OCI-M2 (cell line): ENCODE measurements around the gene WDR45B.
"Not testable (repeated sequence)": the region's sequence is repeated elsewhere in the genome, so short reads cannot be mapped to it uniquely, and the experiment has no call there.

Experiments used
- DNase-seq: peaks from one replicate; lab custom pipeline; 2025; ENCODE audit not compliant: unreplicated experiment; lab: John Stamatoyannopoulos, UW

Gene WDR45B

DNA sequence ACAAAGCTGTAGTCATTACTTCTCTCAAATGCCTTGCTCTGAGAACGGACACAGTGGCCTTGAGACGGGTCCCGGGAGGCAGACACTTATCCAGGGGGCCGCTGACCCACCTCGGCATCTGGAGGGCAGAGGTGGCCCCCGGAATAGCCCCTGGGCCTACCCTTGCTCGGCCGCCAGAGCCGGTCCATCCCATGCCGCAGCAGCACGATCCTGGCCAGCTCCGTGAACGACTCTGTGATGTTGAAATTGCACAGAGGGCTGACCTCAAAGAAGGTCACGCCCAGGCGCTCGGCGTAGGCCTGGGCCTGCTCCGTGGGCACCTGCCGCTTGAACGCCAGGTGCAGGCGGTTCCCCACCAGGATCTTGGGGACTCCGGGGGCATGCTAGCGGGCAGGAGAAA, 10.1 kb upstream of the WDR45B start:
- no peak for DNase-seq

DNA sequence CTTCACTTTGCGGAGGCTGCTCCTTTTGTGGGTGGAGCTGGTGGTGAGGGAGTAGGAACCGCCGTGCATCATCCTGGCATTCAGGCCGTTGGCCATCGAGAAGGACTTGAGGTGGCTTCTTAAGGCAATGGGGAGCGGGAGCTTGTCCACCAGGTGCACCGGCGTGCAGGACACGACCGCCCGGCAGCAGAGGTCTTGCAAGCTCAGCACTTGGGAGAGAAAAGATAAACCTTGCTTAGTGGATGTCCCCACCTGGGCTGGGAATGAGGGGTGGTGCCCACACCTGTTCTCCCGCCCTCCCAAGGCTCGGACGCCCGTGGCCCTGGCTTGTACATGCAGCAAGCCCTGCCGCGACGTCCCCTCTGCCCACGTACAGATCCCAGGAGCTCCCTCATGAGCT, 9.7 kb upstream of the WDR45B start:
- no peak for DNase-seq

DNA sequence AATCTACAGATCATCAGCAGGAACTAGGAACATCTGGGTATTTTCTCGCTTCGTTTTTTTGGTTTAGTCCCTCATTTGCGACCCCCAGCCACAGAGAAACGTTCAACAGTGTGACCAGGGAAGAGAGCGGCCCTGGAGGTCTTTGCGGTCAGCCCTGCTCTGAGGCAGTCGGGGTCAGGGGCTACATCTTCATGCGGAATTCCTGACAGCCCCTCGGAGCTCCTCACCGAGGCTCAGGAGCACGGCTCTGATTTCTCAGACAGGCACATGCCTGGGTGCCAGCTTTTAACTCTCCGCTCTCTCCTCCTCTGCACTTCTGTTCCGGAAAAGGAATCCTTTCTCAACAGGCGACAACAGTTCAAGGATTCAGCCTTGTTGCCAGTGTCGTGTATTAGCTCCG, 8.0 kb upstream of the WDR45B start:
- no peak for DNase-seq

DNA sequence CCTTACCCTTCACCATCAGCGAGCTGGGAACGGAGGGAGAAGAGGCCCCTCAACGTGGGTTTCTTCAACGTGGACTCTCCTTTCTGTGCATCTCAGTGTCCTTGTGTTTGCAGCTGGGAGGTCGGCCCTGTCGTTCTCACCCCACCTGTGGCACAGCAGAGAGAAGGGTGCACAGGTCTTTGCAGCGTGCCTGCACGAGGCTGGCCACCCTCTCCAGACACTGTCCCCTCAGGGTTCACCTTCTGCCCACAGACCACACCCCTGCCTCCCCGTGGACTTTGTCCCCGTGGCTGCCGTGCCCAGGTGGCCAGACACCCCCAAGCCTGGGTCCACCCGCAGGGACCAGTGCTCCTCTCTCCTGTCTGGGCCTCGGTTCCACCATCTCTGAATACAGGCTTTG, 7.3 kb upstream of the WDR45B start:
- no peak for DNase-seq

DNA sequence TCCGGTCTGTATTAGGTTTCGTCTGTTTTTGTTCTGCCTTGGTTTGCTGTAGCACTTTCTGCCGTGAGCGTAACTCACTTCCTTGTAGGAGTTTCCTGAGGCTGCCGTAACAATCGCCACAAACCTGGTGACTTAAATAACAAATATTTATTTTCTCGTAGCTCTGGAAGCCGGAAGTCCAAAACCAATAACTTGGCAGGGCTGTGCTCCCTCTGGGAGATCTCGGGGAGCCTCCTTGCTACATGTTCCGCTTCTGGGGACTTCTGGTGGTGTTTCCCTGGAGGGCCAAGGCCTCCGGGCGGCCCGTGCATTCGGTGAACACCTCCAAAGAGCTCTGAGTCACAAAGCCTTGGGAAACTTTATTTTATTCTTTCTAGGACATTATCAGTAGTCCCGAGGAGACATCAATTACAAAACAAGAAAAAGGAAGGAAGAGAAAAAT, 6.8 kb upstream of the WDR45B start:
- DNase-seq: no peak

DNA sequence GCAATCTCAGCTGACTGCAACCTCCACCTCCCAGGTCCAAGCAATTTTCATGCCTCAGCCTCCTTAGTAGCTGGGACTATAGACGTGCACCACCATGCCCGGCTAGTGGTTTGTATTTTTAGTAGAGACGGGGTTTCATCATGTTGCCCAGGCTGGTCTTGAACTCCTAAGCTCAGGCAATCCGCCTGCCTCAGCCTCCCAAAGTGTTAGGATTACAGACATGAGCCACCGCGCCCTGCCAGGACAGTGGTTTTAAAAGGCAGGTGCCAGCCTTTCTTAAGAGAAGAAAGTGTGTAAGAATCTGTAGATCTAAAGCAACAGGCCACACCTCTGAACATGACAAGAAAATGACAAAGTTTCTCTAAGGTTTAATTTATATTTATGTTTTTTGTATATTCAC, 6.4 kb upstream of the WDR45B start:
- not testable (repeated sequence) for DNase-seq

DNA sequence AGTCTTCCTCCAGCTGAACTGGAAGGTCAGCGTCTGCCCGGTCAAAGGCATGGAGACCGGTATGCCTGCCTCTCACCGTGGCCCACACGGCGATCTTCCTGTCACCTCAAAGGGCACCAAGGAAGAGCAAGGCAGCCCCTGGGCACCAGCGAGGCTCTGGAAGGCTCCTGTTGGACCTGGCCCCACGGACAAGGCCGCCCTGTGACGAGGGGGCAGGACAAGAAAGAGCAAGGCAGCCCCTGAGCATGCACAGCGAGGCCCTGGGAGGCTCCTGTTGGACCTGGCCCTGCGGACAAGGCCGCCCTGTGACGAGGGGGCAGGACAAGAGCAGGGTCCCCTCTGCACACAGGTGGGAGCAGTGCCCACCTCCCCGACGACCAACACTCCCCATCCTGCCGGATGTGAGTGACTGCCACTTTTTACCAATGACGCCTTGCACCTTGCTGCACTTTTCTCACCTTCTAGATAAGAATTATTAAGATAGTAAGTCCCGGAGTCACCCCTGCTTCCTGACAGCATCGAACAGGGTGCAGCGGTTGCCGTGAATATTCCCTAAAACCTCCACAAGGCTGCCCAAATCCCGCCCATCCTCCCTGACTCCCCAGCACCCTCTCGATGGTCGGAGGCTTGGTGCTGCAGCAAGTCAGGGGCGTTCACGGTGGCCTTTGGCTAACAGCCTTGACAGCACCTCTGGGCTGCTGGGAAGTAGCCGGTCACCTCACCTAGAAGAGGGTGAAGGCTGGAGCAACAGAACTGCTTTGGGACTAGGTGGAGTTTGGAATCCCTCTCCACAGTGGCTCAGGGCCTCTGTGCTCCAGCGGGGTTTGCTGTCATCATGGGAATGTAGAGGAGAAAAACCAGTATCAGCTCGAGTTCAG, 5.6 kb upstream of the WDR45B start:
- no peak for DNase-seq

DNA sequence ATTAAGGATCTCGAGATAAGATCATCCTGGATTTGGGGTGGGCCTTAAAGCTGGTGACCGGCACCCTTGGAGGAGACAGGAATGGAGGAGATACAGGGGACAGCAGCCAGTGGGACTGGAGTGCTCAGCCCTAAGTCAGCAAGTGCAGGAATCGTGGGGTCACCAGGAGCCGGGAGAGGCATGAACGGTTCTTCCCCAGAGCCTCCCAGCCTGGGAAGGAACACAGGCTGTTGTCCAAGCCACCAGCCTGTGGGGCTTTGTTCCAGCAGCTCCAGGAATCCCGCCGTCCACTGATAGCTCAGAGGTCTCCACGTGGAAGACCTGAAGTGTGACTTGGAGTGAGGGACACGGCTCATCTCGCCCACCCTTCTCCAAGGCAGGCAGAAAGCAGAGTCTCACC, 2.5 kb upstream of the WDR45B start:
- DNase-seq: no peak

DNA sequence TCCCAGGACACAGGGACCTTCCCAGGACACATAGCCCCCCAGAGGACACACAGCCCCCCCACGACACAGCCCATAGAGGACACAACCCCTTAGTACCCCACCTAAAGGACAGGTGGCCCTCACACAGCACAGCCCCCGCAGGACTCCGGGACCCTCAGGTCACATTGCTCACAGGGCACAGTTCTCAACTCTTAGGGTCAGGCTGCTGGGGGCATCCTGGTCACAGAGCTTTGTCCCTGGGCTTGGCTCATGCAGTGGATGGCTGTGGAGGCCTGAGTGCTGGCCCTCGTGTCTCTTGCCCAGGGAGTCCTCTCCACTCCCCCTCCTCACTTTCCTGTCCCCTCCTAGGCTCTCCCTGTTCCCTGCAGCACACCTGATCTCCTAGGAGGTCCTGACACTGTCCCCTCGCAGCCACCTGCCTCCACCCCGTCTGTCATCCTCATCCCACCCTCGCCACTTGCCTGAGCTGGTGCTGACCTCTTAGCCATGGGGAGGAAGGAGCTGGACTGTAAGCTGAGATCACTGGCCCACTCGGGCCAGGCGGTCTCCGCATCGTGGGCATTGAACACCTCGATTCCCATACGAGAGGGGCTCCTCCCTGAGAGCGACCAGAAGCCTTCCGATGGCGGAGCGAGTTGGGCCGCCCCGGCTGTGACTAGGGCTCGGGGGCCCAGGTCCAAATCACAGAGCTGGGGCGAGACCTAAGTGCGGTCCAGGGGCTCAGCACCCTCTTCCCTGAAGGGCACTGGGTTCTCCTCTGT, 1.4 kb upstream of the WDR45B start:
- no peak for DNase-seq

DNA sequence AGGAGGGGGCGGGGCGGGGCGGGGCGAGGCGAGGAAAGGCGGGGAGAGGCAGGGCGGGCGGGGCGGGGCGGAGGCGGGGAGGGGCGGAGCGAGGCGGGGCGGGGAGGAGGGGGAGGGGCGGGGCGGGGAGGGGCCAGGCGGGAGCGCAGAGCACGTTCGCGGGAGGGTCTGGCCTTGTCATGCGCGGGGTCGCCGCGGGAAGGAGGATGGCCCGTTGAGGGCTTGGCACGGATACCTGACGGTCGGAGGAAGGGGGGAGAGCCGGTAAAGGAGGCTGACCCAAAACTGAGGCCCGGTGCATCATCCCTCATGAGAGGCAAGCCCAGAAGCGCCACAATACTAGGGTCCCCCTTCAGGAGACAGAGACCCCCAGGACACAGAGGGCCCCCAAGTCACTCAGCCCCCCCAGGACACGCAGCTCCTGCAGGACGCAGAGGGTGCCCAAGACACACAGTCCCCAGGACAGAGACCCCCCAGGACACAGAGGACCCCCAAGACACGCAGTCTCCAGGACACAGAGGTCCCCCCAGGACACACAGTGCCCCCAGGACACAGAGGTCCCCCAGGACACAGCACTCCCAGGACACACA, 593 bp upstream of the WDR45B start:
- DNase-seq: no peak

DNA sequence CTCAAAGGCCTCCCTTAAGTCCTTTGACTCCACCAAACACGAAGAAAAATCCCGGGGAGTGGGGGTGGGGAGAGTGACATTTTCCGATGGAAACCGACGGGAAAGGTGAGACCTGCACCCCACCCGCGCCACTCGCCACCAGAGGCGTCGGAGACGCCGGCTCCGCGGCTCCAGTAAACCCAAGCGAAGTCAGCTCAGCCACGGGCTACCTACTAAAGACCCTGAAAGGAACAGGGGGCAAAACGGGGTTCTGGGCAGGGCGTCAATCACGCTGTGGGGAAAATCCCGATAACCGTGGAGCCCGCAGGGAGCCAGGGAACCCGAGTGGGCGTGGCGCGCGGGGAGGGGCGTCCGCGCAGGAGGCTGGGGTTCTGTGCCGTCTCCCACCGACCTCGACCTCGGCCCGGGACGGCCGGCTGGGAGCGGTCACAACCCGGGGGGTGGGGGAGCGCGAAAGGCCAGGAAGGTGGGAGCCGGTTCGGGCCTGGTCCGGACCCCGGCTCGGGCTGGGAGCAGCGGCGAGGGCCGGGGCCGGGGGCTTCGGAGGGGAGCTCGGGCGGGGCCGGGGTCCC, 565 bp downstream of the WDR45B start:
- no peak for DNase-seq

DNA sequence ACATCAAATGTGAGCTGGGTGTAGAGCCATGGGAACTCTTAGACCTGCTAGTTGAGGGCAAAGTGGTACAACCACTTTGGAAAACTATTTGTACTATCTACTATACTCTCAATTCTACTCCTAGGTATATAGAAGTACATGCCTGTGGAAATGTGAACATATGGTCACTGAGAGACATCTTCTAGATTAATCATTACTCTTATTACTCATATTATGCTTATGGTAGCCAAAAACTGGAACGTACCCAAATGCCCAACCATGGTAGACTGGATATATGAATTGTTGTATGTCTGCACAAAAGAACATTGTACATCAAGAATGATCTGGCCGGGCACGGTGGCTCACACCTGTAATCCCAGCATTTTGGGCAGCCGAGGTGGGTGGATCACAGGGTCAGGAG, 2.7 kb downstream of the WDR45B start:
- DNase-seq: no peak

DNA sequence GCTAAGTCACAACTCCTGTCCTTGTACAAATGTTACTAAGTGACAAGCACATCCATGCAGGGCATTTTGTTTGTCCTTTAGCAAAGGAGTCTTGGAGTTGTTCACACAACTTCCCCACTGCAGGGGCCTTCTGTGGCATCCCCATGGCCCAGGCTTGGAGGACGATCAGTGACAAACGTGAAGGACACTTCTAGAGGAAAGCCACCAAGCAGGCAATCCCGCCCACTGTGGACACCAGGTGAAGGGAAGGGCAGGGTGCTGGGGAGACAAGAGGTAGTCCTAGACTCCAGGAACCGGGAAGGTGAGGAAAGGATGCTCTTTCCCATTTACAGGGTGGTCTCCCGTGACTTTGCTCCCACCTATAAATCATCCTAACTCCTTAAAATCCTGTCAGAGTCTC, 4.1 kb downstream of the WDR45B start:
- DNase-seq: no peak

DNA sequence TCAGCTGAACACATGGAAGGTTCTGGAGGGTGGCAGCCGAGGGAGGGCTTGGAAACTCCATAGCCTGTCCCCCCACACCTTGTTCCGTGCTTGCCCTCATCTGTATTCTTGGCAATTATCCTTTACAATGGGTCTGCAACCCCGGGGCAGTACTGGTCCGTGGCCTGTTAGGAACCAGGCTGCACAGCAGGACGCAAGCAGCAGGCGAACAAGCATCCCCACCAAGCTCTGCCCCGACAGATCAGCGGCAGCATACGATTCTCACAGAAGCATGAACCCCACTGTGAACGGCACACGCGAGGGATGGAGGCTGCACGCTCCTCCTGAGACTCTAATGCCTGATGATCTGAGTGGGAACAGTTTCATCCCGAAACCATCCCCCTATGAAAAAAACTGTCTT, 6.2 kb downstream of the WDR45B start:
- DNase-seq: no peak

DNA sequence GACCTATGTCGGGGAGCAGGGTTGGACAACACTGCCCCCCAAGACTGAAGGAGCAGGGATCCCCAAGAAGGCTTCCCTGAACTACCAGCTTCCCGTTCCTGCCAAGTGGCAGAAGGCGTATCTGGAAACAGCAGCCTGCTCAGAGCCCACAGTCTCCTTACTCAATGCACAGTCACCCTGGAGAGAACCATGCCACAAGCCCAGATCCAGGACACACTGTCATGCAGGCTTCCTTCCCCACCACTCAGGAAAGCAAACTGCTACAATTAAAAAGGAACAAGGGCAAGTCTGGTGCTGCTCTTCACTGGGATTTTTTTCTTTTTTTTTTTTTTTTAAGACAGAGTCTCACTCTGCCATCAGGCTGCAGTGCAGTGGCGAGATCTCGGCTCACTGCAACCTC, 8.2 kb downstream of the WDR45B start:
- DNase-seq: no peak

DNA sequence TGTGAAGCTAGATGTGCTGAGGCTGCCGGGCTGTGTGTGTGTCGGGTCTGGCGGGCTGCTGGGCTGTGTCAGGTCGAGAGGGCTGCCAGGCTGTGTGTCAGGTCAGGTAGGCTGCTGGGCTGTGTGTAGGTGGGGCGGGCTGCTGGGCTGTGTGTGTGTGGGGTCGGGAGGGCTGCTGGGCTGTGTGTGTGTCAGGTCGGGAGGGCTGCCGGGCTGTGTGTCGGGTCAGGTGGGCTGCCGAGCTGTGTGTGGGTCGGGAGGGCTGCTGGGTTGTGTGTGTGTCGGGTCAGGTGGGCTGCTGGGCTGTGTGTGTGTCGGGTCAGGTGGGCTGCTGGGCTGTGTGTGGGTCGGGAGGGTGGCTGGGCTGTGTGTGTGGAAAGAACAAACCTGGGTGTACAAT, 8.6 kb downstream of the WDR45B start:
- no peak for DNase-seq

DNA sequence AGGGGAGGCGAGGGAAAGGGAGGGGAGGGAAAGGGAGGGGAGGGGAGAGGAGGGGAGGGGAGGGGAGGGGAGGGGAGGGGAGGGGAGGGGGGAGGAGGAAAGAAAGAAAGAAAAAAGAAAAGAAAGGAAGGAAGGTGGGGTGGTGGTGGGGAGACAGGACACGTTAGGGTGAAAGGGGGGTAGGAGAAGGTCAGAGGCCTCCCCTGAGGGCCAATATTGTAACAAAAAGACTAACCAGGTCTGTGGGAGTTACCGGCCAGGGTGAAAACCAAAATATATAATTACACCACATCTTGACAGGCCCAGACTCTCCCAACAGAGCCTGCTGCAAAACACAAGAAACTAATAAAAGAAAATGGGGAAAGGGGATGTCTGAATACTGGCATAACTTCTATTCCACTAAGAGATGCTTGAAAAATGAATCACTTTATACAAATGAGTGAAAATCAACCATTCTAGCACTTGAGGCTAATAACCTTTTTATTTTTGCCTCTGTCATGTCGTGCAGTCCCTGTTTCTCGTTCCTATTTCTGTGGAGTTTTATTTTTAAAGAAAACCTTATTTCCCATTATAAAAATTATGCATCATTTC, 10.0 kb downstream of the WDR45B start:
- no peak for DNase-seq

DNA sequence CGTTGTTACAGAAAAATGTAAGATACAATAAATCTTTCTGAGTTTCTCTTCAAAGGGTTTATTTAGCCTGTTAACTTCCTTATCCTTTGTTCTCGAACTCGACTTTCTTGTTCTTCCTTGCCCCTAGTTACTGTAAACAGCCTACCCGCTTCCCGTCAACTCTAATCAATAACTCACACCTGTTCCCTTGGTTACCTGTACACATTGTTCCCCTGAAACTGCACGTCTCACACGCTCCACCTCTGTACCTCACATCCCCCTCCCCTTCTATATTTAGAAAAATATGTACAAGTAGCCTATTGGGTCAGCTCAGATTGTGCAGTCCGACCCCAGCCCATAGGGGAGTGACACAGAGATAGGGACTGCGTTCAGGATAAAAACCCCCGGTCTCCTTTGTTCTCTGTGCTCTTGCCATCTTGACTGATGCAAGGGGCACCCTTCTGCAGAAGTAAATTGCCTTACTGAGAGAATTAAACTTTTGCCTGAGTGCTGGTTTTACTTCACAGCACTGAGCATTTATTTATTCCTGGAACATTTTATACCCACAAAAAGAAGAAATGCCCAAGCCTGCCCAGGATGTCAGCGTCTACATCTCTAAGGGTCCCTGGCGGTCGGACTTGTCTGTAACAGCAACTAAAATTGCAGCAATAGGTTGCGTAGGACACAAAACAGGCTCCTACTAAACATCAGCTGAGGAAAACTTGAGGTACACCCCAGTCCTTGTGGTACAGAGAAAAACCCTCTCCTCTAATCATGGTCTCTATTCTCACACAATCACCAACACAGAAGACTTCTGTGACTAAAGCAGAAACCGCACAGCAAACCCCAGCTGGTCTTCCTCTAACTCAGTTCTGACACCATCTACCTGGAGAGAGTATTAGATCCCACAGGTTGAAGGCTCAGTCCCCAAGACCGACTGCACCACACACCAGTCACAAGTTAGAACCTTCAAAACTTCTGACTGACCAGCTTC, 11.3 kb downstream of the WDR45B start:
- no peak for DNase-seq

DNA sequence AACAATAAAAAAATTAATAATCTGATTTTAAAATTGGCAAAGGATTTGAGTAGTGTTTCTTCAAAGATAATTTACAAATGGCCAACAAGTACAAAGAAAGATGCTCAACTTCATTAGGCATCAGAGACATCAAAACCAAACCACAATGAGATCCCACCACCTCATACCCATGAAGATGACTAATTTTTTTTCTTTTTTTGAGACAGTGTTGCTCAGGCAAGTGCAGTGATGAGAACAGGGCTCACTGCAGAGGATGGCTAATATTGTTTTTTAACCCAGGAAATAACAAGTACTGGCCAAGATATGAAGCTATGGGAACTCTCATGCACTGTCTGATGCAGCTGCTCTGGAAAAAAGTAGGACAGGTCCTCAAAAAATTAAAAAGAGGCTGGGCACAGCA, 14.9 kb downstream of the WDR45B start:
- no peak for DNase-seq

DNA sequence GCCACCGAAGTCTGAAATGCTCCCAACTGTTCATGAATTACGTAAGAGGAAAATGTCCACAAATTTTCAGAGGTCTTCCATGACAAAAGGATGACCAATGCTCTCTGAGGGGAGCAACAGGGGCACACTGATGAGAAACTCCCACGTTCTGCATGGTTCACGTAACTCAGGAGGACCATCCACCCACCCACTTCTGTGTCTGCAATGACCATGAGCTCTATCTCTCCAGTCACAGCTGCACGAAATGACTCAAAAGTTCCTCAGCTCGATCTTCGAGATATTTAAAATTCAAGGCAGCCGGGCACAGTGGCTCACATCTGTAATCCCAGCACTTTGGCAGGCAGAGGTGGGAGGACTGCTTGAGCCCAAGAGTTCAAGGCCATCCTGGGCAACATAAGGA, 15.8 kb downstream of the WDR45B start:
- no peak for DNase-seq
